ENCODE results near the gene SF3A2. TPM values are rescaled to one million over a fixed set of nuclear protein-coding genes. Genes with fewer than 3 reads are reported as not detected.

SF3A2 gene
- total RNA-seq, 1 donor from 2014 or later: 107 TPM

DNA sequence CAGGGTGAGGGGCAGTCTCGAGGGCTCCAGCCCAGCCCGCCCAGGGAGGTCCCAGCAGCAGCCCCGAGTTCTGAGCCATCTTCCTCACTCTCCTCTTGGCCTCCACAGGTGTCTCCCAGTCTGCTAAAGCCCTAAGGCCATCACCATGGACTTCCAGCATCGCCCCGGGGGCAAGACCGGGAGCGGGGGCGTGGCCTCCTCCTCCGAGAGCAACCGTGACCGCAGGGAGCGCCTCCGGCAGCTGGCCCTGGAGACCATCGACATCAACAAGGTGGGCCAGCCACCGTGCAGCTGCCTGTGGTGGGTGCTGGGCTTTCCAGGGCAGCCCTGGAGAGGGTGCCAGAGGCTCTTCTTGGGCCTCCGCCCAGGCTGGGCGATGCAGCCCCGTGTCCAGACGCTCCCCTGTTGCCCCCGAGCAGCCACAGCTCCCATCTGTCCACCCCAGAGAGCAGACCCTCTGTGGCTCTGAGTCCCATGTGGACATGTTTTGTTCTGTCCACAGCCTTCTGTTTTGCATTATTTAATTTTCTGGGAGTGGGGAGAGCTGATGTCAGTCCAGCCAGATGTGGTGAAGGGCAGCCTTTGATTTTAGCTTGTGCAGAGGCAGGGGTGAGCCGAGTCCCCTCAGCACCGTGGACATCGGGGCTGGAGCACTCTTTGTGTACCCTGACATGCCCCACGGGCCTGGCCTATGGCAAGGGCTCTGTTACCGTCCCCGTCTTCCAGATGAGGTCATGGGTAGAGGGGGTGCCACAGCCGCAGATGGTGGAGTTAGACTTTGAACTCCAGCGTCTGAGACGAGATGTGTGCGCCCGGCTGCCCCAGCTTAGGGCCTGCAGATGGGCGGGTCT, 6.9 kb downstream of the SF3A2 start:
- Mint-ChIP-seq H3K27ac (no peak overlapping the region), H3K9me3 (no peaks in the 10 kb centered on the region), H3K36me3 (ENCODE audit: low read depth) (peaks cover 68% of the 10 kb centered on the region), H3K4me3 (no peak overlapping the region), H3K27me3 (no peaks in the 10 kb centered on the region), H3K4me1 (peaks cover 41% of the 10 kb centered on the region)
- ChIA-PET CTCF (no interaction called here), POLR2A (no interaction called here)
- intact Hi-C loops (cut with micrococcal nuclease): no loop called here
- DNase-seq (no peak), ATAC-seq (ENCODE audit: low read depth) (no peak)
- no peak for TF ChIP-seq CTCF (IDR thresholded peaks at IDR 0.05)

DNA sequence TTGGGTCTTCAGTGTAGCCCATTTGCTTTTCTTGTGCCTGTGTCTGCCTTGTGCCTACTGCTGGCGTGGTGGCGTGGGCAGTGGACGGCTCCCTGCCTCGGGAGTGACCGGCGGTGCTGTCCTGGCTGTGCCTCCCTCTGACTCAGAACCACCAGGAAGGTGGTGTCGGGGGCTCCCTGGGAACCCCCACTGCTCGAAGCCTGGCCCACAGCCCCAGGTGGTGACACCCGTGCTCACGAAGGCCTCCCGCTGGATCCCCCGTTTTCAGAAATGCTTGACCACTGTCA, 7.4 kb downstream of the SF3A2 start:
- Mint-ChIP-seq H3K27ac (no peak overlapping the region), H3K4me3 (no peak overlapping the region), H3K36me3 (ENCODE audit: low read depth) (peaks cover 71% of the 10 kb centered on the region), H3K4me1 (peaks cover 35% of the 10 kb centered on the region), H3K27me3 (no peaks in the 10 kb centered on the region), H3K9me3 (no peaks in the 10 kb centered on the region)
- POLR2A ChIA-PET: no interaction called here
- ATAC-seq (ENCODE audit: low read depth) (no peak), DNase-seq (no peak)
- intact Hi-C loops (cut with micrococcal nuclease): no loop called here
- CTCF ChIA-PET: no interaction called here
- TF ChIP-seq CTCF (IDR thresholded peaks at IDR 0.05): no peak

GRCh38 chr19:2244486-2244885, 7.9 kb downstream of the SF3A2 start:
- POLR2A ChIA-PET: no interaction called here
- H3K36me3 Mint-ChIP-seq (ENCODE audit: low read depth): peaks cover 69% of the 10 kb centered on the region

GRCh38 chr19:2245273-2245672, 8.6 kb downstream of the SF3A2 start:
- TF ChIP-seq CTCF (IDR thresholded peaks at IDR 0.05): no peak
- Mint-ChIP-seq H3K27ac (no peak overlapping the region), H3K36me3 (ENCODE audit: low read depth) (peaks cover 65% of the 10 kb centered on the region), H3K27me3 (peaks cover 2% of the 10 kb centered on the region), H3K9me3 (no peaks in the 10 kb centered on the region), H3K4me3 (no peak overlapping the region), H3K4me1 (peaks cover 26% of the 10 kb centered on the region)
- ChIA-PET POLR2A (interaction anchor here (0.7 kb wide), 2 partner anchors 13 to 20 kb away, joined by 3 to 5 read pairs; no protein-coding TSS in a partner anchor), CTCF (no interaction called here)
- no peak for DNase-seq
- ATAC-seq (ENCODE audit: low read depth): no peak
- intact Hi-C loops (cut with micrococcal nuclease): no loop called here

More at GRCh38 chr19:2244486-2244885, 7.9 kb downstream of the SF3A2 start:
- H3K27me3 Mint-ChIP-seq: no peaks in the 10 kb centered on the region
- DNase-seq: no peak
- H3K4me1 Mint-ChIP-seq: peaks cover 31% of the 10 kb centered on the region
- CTCF ChIA-PET: no interaction called here
- H3K9me3 Mint-ChIP-seq: no peaks in the 10 kb centered on the region
- H3K27ac Mint-ChIP-seq: no peak overlapping the region
- no peak for TF ChIP-seq CTCF (IDR thresholded peaks at IDR 0.05)
- intact Hi-C loops (cut with micrococcal nuclease): no loop called here
- no peak overlapping the region for H3K4me3 Mint-ChIP-seq
- no peak for ATAC-seq (ENCODE audit: low read depth)

- Mint-ChIP-seq H3K27me3 (peaks cover 2% of the 10 kb centered on the region), H3K36me3 (ENCODE audit: low read depth) (peaks cover 58% of the 10 kb centered on the region), H3K4me3 (no peak overlapping the region), H3K4me1 (peaks cover 17% of the 10 kb centered on the region), H3K27ac (no peak overlapping the region), H3K9me3 (no peaks in the 10 kb centered on the region)
- POLR2A ChIA-PET: interaction anchor here (0.7 to 1.1 kb wide), 2 partner anchors 19 to 80 kb away, joined by 3 to 5 read pairs; no protein-coding TSS in a partner anchor
- intact Hi-C loops (cut with micrococcal nuclease): no loop called here
- CTCF ChIA-PET: no interaction called here
- DNase-seq (no peak), ATAC-seq (ENCODE audit: low read depth) (no peak)
- no peak for TF ChIP-seq CTCF (IDR thresholded peaks at IDR 0.05)
Measured at GRCh38 chr19:2246014-2246620, 9.5 kb downstream of the SF3A2 start.

Data from activated B cell treated with CpG ODN at 0.5 μM for 24 hours (primary cell).